SK-N-SH treated with all-trans-retinoic acid at 6 μM for 48 hours (cell line): ENCODE measurements around the gene HBS1L.

Experiments used
- ATAC-seq: fragments of 200-7000 bp; cut with Tn5 transposase; 3 replicates; pipeline ENCODE4 v1.9.1; 2020; ENCODE audit warnings: mild to moderate bottlenecking, moderate library complexity
- ARNTL ChIP-seq: fragments of 450-650 bp; formaldehyde crosslinking; IDR thresholded peaks from 2 replicates; pipeline ENCODE4 v1.5.0; 2020; ENCODE audit warnings: low read depth, mild to moderate bottlenecking, moderate library complexity, borderline replicate concordance
- BACH2 ChIP-seq: fragments of 250-450 bp; sonication (Bioruptor Pico); IDR thresholded peaks from 2 replicates; pipeline ENCODE4 v1.9.0; 2021; ENCODE audit warnings: mild to moderate bottlenecking, borderline replicate concordance
- CSRNP3 ChIP-seq: fragments of 250-450 bp; sonication (Bioruptor Pico); IDR thresholded peaks from 2 replicates; pipeline ENCODE4 v1.5.1; 2021; ENCODE audit warnings: mild to moderate bottlenecking, moderate library complexity
- ESRRG ChIP-seq: fragments of 250-450 bp; sonication (Bioruptor Pico); IDR thresholded peaks from 2 replicates; pipeline ENCODE4 v1.6.1; 2021; ENCODE audit warnings: mild to moderate bottlenecking
- GLIS3 ChIP-seq: fragments of 250-450 bp; sonication (Bioruptor Pico); IDR thresholded peaks from 2 replicates; pipeline ENCODE4 v1.5.0; 2020; ENCODE audit warnings: mild to moderate bottlenecking, moderate library complexity
- ISL1 ChIP-seq: fragments of 250-450 bp; sonication (Bioruptor Pico); IDR thresholded peaks from 2 replicates; pipeline ENCODE4 v2.1.2; 2022; ENCODE audit warnings: mild to moderate bottlenecking, moderate library complexity
- OSR1 ChIP-seq: fragments of 250-450 bp; sonication (Bioruptor Pico); IDR thresholded peaks from 2 replicates; pipeline ENCODE4 v1.8.0; 2022; ENCODE audit warnings: moderate library complexity, mild to moderate bottlenecking, inconsistent platforms
- PATZ1 ChIP-seq: fragments of 250-450 bp; sonication (Bioruptor Pico); IDR thresholded peaks from 2 replicates; pipeline ENCODE4 v1.8.0; 2020; ENCODE audit warnings: mild to moderate bottlenecking, moderate library complexity, borderline replicate concordance
- POU6F1 ChIP-seq: fragments of 250-450 bp; sonication (Bioruptor Pico); IDR thresholded peaks from 2 replicates; pipeline ENCODE4 v1.8.0; 2021; ENCODE audit warnings: low read depth, mild to moderate bottlenecking, moderate library complexity, borderline replicate concordance
- RARB ChIP-seq: fragments of 250-450 bp; sonication (Bioruptor Pico); IDR thresholded peaks from 2 replicates; pipeline ENCODE4 v1.8.0; 2021; ENCODE audit warnings: mild to moderate bottlenecking, moderate library complexity
- SNAI2 ChIP-seq: fragments of 250-450 bp; sonication (Bioruptor Pico); IDR thresholded peaks from 2 replicates; pipeline ENCODE4 v1.5.0; 2020; ENCODE audit warnings: mild to moderate bottlenecking, moderate library complexity
- TCF4 ChIP-seq: fragments of 250-450 bp; sonication (Bioruptor Pico); IDR thresholded peaks from 2 replicates; pipeline ENCODE4 v1.8.0; 2021; ENCODE audit warnings: mild to moderate bottlenecking, moderate library complexity, borderline replicate concordance
- ZC3H10 ChIP-seq: fragments of 250-450 bp; sonication (Bioruptor Pico); IDR thresholded peaks from 2 replicates; pipeline ENCODE4 v1.5.1; 2021; ENCODE audit warnings: mild to moderate bottlenecking, moderate library complexity
- ZFP3 ChIP-seq: fragments of 250-450 bp; sonication (Bioruptor Pico); IDR thresholded peaks from 2 replicates; pipeline ENCODE4 v1.5.0; 2020; ENCODE audit warnings: mild to moderate bottlenecking, moderate library complexity
- ZNF565 ChIP-seq: fragments of 450-650 bp; formaldehyde crosslinking; conservative IDR thresholded peaks from 2 replicates; pipeline ENCODE4 v1.5.0; 2020; ENCODE audit warnings: low read depth, mild to moderate bottlenecking, moderate library complexity
- ZNF70 ChIP-seq: fragments of 450-650 bp; formaldehyde crosslinking; IDR thresholded peaks from 2 replicates; pipeline ENCODE4 v1.5.0; 2020; ENCODE audit warnings: mild to moderate bottlenecking, moderate library complexity
- ZNF8 ChIP-seq: fragments of 450-650 bp; formaldehyde crosslinking; IDR thresholded peaks from 2 replicates; pipeline ENCODE4 v1.5.0; 2020; ENCODE audit warnings: mild to moderate bottlenecking, moderate library complexity
- TF ChIP-seq, protein P1 (sequence below): fragments of 250-450 bp; sonication (Bioruptor Pico); IDR thresholded peaks from 2 replicates; pipeline ENCODE4 v1.5.0; 2020; ENCODE audit warnings: mild to moderate bottlenecking, moderate library complexity
- TF ChIP-seq, protein P2 (sequence below): fragments of 250-450 bp; sonication (Bioruptor Pico); IDR thresholded peaks from 2 replicates; pipeline ENCODE4 v1.5.1; 2020; ENCODE audit warnings: low read depth, mild to moderate bottlenecking, moderate library complexity

Gene HBS1L

DNA sequence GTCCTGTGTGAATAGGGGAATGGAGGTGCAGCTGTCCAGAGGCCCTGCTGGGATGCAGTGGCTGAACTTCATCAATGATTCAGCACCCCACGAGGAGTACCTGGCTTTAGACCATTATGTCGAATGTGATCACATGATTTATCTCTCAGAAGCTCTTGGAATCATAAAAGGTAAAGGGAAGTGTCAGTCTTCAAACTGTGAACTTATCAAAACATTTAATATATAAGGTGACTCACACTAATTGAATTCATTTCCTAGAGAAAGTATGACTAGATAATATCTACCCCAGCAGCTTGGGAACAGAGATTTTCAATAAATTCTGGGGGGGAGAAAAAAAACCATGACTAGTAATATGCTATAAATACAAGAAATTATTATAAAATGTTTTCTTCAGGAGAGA lies 134.2 kb downstream of the HBS1L start:
- TF ChIP-seq CSRNP3 (CRISPR knock-in tag) (no peak), ARNTL (CRISPR knock-in tag) (no peak), POU6F1 (no peak), GLIS3 (CRISPR knock-in tag) (no peak), ZNF565 (CRISPR knock-in tag) (no peak), TCF4 (CRISPR knock-in tag) (no peak), ZC3H10 (no peak), PATZ1 (CRISPR knock-in tag) (peak; percentile 48; the same call in 1 of the 2 replicates), ISL1 (CRISPR knock-in tag) (peak; percentile 44; the same call in 1 of the 2 replicates), ZNF70 (no peak)
- TF ChIP-seq, protein P1, sequence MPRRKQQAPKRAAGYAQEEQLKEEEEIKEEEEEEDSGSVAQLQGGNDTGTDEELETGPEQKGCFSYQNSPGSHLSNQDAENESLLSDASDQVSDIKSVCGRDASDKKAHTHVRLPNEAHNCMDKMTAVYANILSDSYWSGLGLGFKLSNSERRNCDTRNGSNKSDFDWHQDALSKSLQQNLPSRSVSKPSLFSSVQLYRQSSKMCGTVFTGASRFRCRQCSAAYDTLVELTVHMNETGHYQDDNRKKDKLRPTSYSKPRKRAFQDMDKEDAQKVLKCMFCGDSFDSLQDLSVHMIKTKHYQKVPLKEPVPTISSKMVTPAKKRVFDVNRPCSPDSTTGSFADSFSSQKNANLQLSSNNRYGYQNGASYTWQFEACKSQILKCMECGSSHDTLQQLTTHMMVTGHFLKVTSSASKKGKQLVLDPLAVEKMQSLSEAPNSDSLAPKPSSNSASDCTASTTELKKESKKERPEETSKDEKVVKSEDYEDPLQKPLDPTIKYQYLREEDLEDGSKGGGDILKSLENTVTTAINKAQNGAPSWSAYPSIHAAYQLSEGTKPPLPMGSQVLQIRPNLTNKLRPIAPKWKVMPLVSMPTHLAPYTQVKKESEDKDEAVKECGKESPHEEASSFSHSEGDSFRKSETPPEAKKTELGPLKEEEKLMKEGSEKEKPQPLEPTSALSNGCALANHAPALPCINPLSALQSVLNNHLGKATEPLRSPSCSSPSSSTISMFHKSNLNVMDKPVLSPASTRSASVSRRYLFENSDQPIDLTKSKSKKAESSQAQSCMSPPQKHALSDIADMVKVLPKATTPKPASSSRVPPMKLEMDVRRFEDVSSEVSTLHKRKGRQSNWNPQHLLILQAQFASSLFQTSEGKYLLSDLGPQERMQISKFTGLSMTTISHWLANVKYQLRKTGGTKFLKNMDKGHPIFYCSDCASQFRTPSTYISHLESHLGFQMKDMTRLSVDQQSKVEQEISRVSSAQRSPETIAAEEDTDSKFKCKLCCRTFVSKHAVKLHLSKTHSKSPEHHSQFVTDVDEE = no peak
- TF ChIP-seq, protein P2, sequence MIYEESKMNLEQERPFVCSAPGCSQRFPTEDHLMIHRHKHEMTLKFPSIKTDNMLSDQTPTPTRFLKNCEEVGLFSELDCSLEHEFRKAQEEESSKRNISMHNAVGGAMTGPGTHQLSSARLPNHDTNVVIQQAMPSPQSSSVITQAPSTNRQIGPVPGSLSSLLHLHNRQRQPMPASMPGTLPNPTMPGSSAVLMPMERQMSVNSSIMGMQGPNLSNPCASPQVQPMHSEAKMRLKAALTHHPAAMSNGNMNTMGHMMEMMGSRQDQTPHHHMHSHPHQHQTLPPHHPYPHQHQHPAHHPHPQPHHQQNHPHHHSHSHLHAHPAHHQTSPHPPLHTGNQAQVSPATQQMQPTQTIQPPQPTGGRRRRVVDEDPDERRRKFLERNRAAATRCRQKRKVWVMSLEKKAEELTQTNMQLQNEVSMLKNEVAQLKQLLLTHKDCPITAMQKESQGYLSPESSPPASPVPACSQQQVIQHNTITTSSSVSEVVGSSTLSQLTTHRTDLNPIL (CRISPR knock-in tag) = no peak
- ATAC-seq = no peak; the same call in 1 of the 3 replicates

DNA sequence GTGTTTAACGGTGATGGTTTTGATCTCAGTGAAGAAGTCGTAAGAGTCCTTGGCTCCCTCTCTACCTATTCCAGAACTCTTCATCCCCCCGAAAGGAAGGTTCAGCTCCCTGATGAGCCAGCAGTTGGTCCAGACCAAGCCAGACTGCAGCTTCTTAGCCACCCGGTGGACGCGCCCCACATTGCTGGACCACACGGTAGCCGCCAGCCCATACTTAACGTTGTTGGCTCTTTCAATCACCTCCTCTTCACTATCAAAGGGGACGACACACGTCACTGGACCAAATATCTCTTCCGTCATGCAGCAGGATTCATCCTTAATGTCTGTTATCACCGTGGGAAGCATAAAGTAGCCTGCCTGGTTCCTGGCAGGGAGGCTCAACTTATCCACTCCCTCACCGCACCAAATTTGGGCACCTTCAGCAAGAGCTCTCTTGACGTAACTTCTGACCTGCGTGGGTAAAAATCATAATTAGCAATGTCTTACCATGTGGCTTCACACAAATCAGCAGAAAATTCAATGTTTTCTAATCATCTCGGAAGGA lies 136.1 kb downstream of the HBS1L start:
- ATAC-seq = no peak
- TF ChIP-seq PATZ1 (CRISPR knock-in tag) = no peak
- TF ChIP-seq SNAI2 (CRISPR knock-in tag) = no peak
- TF ChIP-seq RARB = no peak
- TF ChIP-seq ZFP3 (CRISPR knock-in tag) = no peak
- no peak for TF ChIP-seq ESRRG (CRISPR knock-in tag)
- TF ChIP-seq ZNF70 = no peak

GRCh38 chr6:134911547-134911946 lies 143.1 kb downstream of the HBS1L start:
- ATAC-seq = no peak
- TF ChIP-seq, protein P2 (CRISPR knock-in tag) = no peak
- no peak for TF ChIP-seq CSRNP3 (CRISPR knock-in tag)
- no peak for TF ChIP-seq ISL1 (CRISPR knock-in tag)
- TF ChIP-seq ESRRG (CRISPR knock-in tag) = no peak
- no peak for TF ChIP-seq TCF4 (CRISPR knock-in tag)
- TF ChIP-seq PATZ1 (CRISPR knock-in tag) = no peak
- no peak for TF ChIP-seq BACH2 (CRISPR knock-in tag)
- TF ChIP-seq OSR1 = no peak
- TF ChIP-seq ZC3H10 = no peak
- no peak for TF ChIP-seq RARB
- TF ChIP-seq ZNF8 (CRISPR knock-in tag) = no peak
- TF ChIP-seq ZFP3 (CRISPR knock-in tag) = no peak
